Amygdala (tissue), 56 donors: Measurements from ENCODE around the gene ZSWIM7.

Experiments used
- DNase-seq, 56 donors: peaks; one replicate each; lab custom pipeline; 2025; lab: John Stamatoyannopoulos, UW

Gene ZSWIM7

GRCh38 chr17:15999141-15999973, at the start of gene ZSWIM7, which contains the start of gene TTC19:
Gene ZSWIM7 (minus strand): TSS chr17:15999704. CDS start chr17:15999594, 110 bp downstream.
Gene TTC19 (plus strand): TSS chr17:15999824. CDS start chr17:15999849, 25 bp downstream.
- DNase-seq = peak; percentile 75 to 99 (median 92)

- no peak for DNase-seq
Observed at GRCh38 chr17:16048811-16049449, 49.4 kb upstream of the ZSWIM7 start.

- DNase-seq = no peak
Observed at GRCh38 chr17:16046966-16047365, 47.5 kb upstream of the ZSWIM7 start.

- no peak for DNase-seq
Observed at GRCh38 chr17:16044487-16044886, 45.0 kb upstream of the ZSWIM7 start.

GRCh38 chr17:16040710-16041251, 41.3 kb upstream of the ZSWIM7 start:
- DNase-seq = peak in 23 of 56 donors; percentile 6 to 63 (median 21)

- no peak for DNase-seq
Observed at GRCh38 chr17:16037636-16038035, 38.1 kb upstream of the ZSWIM7 start.

- DNase-seq = no peak
Observed at GRCh38 chr17:16036261-16036660, 36.8 kb upstream of the ZSWIM7 start.

GRCh38 chr17:16033729-16034349, 34.3 kb upstream of the ZSWIM7 start:
- no peak for DNase-seq

GRCh38 chr17:16027708-16028584, 28.4 kb upstream of the ZSWIM7 start:
- no peak for DNase-seq

GRCh38 chr17:16026895-16027294, 27.4 kb upstream of the ZSWIM7 start:
- DNase-seq = no peak

- DNase-seq = no peak
Observed at GRCh38 chr17:16025202-16025601, 25.7 kb upstream of the ZSWIM7 start.

GRCh38 chr17:16023881-16024280, 24.4 kb upstream of the ZSWIM7 start:
- DNase-seq = no peak

GRCh38 chr17:16019347-16019746, 19.8 kb upstream of the ZSWIM7 start:
- DNase-seq = no peak

- no peak for DNase-seq
Observed at GRCh38 chr17:16013943-16014407, 14.5 kb upstream of the ZSWIM7 start.

- no peak for DNase-seq
Observed at GRCh38 chr17:16007439-16007838, 7.9 kb upstream of the ZSWIM7 start.

GRCh38 chr17:16005636-16006035, 6.1 kb upstream of the ZSWIM7 start:
- DNase-seq = no peak

- no peak for DNase-seq
Observed at GRCh38 chr17:16003841-16004240, 4.3 kb upstream of the ZSWIM7 start.

GRCh38 chr17:16002708-16003260, 3.3 kb upstream of the ZSWIM7 start:
- DNase-seq = no peak

GRCh38 chr17:16001226-16001897, 1.9 kb upstream of the ZSWIM7 start:
- DNase-seq = no peak
